Esophagus (tissue), 2 donors: Measurements from ENCODE around the gene REXO1. TPM values are rescaled to one million over a fixed set of nuclear protein-coding genes. Genes with fewer than 3 reads are reported as not detected.
"Not testable (repeated sequence)": the region's sequence is repeated elsewhere in the genome, so short reads cannot be mapped to it uniquely, and the experiment has no call there.

Experiments used
- H3K27ac ChIP-seq, 2 donors: one replicate each; pipeline ENCODE4 v1.5.1; 2013; ENCODE audit warnings: low read depth in 2 of 2, mild to moderate bottlenecking in 2 of 2, inconsistent platforms in 1 of 2, low read length in 1 of 2, moderate library complexity in 1 of 2
- H3K27me3 ChIP-seq, 2 donors: one replicate each; pipeline ENCODE4 v1.6.1; 2013; ENCODE audit warnings: low read length in 2 of 2, control low read depth in 1 of 2, mild to moderate bottlenecking in 1 of 2; ENCODE audit not compliant: insufficient read depth in 2 of 2, control insufficient read depth in 1 of 2
- H3K36me3 ChIP-seq, 2 donors: one replicate each; pipeline ENCODE4 v1.6.1; 2013; ENCODE audit warnings: low read length in 1 of 2; ENCODE audit not compliant: control insufficient read depth in 2 of 2, insufficient read depth in 2 of 2
- H3K4me1 ChIP-seq, 2 donors: one replicate each; pipeline ENCODE4 v1.6.1; 2013; ENCODE audit warnings: low read length in 1 of 2; ENCODE audit not compliant: control insufficient read depth in 2 of 2, insufficient read depth in 2 of 2
- H3K4me3 ChIP-seq, 2 donors: one replicate each; pipeline ENCODE4 v1.5.1; 2013; ENCODE audit warnings: low read length in 2 of 2, mild to moderate bottlenecking in 2 of 2, low read depth in 1 of 2, moderate library complexity in 1 of 2
- H3K9me3 ChIP-seq, 2 donors: one replicate each; pipeline ENCODE4 v1.6.1; 2013; ENCODE audit warnings: mild to moderate bottlenecking in 2 of 2, low read depth in 1 of 2, low read length in 1 of 2, moderate library complexity in 1 of 2; ENCODE audit not compliant: control insufficient read depth in 2 of 2, insufficient read depth in 1 of 2
- WGBS, 2 donors: extraction: QIAGEN DNeasy Blood & Tissue Kit; methylation state at CpG; one replicate each; pipeline ENCODE4 v1.1.7; 2013; 5-methylcytosine and 5-hydroxymethylcytosine counted together
- polyA plus RNA-seq, 2 donors: library from polyadenylated mRNA; stranded (reverse); fragments of 200-250 nt; gene quantifications; one replicate each; pipeline ENCODE4 v1.2.3, GENCODE V29; 2013
- donor health status: healthy with polysubstance abuse.
- donor health status: Bipolar disorder and iron deficiency.

Gene REXO1
- polyA plus RNA-seq, 2 donors, result 13.9 to 27.4 TPM

- not testable (repeated sequence) for H3K9me3 ChIP-seq, H3K36me3 ChIP-seq, H3K27me3 ChIP-seq
- Histone ChIP-seq H3K27ac (peak overlapping the region; percentile 98 to 99), H3K4me3 (peak overlapping the region; percentile 87 to 98), H3K4me1 (peaks cover 19 to 33% of the 10 kb centered on the region in 2 donors)
- WGBS, 2 donors, result 24% methylated on average over 35 to 48 of the region's 53 CpGs
Observed at GRCh38 chr19:1876496-1877279, 28.4 kb upstream of the REXO1 start.

GRCh38 chr19:1875646-1876495, 27.6 kb upstream of the REXO1 start:
- WGBS, 2 donors, result 0% methylated on average over 79 to 87 of the region's 87 CpGs
- Histone ChIP-seq H3K27ac (peak overlapping the region; percentile 98 to 99), H3K4me1 (peaks cover 18 to 31% of the 10 kb centered on the region in 2 donors), H3K9me3 (no peaks in the 10 kb centered on the region), H3K4me3 (peak overlapping the region; percentile 87 to 98), H3K36me3 (peaks cover 0 to 4% of the 10 kb centered on the region in 2 donors), H3K27me3 (no peaks in the 10 kb centered on the region)

- H3K27me3 ChIP-seq, H3K9me3 ChIP-seq, H3K36me3 ChIP-seq: not testable (repeated sequence)
- 0 to 3% methylated on average over 11 of the region's 11 CpGs for WGBS, 2 donors
- H3K4me1 ChIP-seq, result peaks cover 16 to 25% of the 10 kb centered on the region in 2 donors
- peak overlapping the region; percentile 98 to 99 for H3K27ac ChIP-seq
- H3K4me3 ChIP-seq, result peak overlapping the region; percentile 87 to 98
Observed at GRCh38 chr19:1875265-1875645, 27.0 kb upstream of the REXO1 start.

GRCh38 chr19:1874554-1875185, 26.4 kb upstream of the REXO1 start:
- 6 to 8% methylated on average over 16 of the region's 16 CpGs for WGBS, 2 donors
- H3K4me3 ChIP-seq, result peak overlapping the region; percentile 87 to 98
- peaks cover 0 to 3% of the 10 kb centered on the region in 2 donors for H3K36me3 ChIP-seq
- no peaks in the 10 kb centered on the region for H3K9me3 ChIP-seq
- H3K27ac ChIP-seq, result peak overlapping the region; percentile 98 to 99
- peaks cover 16 to 24% of the 10 kb centered on the region in 2 donors for H3K4me1 ChIP-seq
- H3K27me3 ChIP-seq, result no peaks in the 10 kb centered on the region

GRCh38 chr19:1873524-1874473, 25.5 kb upstream of the REXO1 start:
- Histone ChIP-seq H3K27me3 (no peaks in the 10 kb centered on the region), H3K36me3 (peaks cover 0 to 3% of the 10 kb centered on the region in 2 donors), H3K4me3 (peak overlapping the region; percentile 6 to 24), H3K4me1 (peaks cover 16 to 24% of the 10 kb centered on the region in 2 donors), H3K27ac (peak overlapping the region; percentile 77 to 81), H3K9me3 (no peaks in the 10 kb centered on the region)
- 36% methylated on average over 29 of the region's 29 CpGs for WGBS, 2 donors

- Histone ChIP-seq H3K9me3 (no peaks in the 10 kb centered on the region), H3K36me3 (peaks cover 0 to 3% of the 10 kb centered on the region in 2 donors), H3K27ac (peak overlapping the region; percentile 77 to 81), H3K27me3 (no peaks in the 10 kb centered on the region), H3K4me1 (peaks cover 16 to 24% of the 10 kb centered on the region in 2 donors), H3K4me3 (peak overlapping the region in 1 of 2 donors; percentile 6)
- 73 to 76% methylated on average over 25 of the region's 25 CpGs for WGBS, 2 donors
Observed at GRCh38 chr19:1872807-1873523, 24.7 kb upstream of the REXO1 start.

GRCh38 chr19:1871630-1872029, 23.3 kb upstream of the REXO1 start:
- Histone ChIP-seq H3K4me3 (no peak overlapping the region), H3K4me1 (peaks cover 15 to 23% of the 10 kb centered on the region in 2 donors), H3K36me3 (peaks cover 0 to 3% of the 10 kb centered on the region in 2 donors), H3K9me3 (no peaks in the 10 kb centered on the region), H3K27me3 (no peaks in the 10 kb centered on the region), H3K27ac (no peak overlapping the region)
- WGBS, 2 donors, result 77 to 87% methylated on average over 13 of the region's 13 CpGs

GRCh38 chr19:1871140-1871597, 22.9 kb upstream of the REXO1 start:
- H3K4me1 ChIP-seq, result peaks cover 13 to 19% of the 10 kb centered on the region in 2 donors
- H3K4me3 ChIP-seq, result no peak overlapping the region
- no peaks in the 10 kb centered on the region for H3K9me3 ChIP-seq
- H3K27me3 ChIP-seq, result no peaks in the 10 kb centered on the region
- H3K27ac ChIP-seq, result no peak overlapping the region
- 66 to 80% methylated on average over 15 of the region's 15 CpGs for WGBS, 2 donors
- peaks cover 0 to 3% of the 10 kb centered on the region in 2 donors for H3K36me3 ChIP-seq
